NCI-H82 treated with DMSO at 0.1 percent for 48 hours (cell line): ENCODE data around the gene WDR18.

Source experiments
- DNase-seq: peaks from one replicate; lab custom pipeline; 2025; ENCODE audit not compliant: unreplicated experiment; lab: John Stamatoyannopoulos, UW

The WDR18 gene

GRCh38 chr19:991174-991931 lies 7.2 kb downstream of the WDR18 start:
- no peak for DNase-seq

- DNase-seq = no peak
These were observed 8.0 kb downstream of the WDR18 start for GRCh38 chr19:991932-992669.

GRCh38 chr19:992670-993055 lies 8.5 kb downstream of the WDR18 start:
- no peak for DNase-seq

GRCh38 chr19:993361-993830 lies 9.3 kb downstream of the WDR18 start:
- DNase-seq = no peak

- DNase-seq = no peak
These were observed 9.8 kb downstream of the WDR18 start for GRCh38 chr19:993831-994393.

- DNase-seq = no peak
These were observed 10.4 kb downstream of the WDR18 start for GRCh38 chr19:994516-994915.

- no peak for DNase-seq
These were observed 11.1 kb downstream of the WDR18 start for GRCh38 chr19:995051-995827.

GRCh38 chr19:996051-996838 lies 12.1 kb downstream of the WDR18 start:
- peak; percentile 3 for DNase-seq

- no peak for DNase-seq
These were observed 13.9 kb downstream of the WDR18 start for GRCh38 chr19:998064-998463.

GRCh38 chr19:999379-999719 lies 15.2 kb downstream of the WDR18 start:
- DNase-seq = no peak

GRCh38 chr19:1000095-1000494 lies 15.9 kb downstream of the WDR18 start, which contains the start of gene GRIN3B:
Gene GRIN3B, plus strand, starts transcription at chr19:1000419. Its CDS starts 19 bp downstream, at chr19:1000438.
- DNase-seq = no peak

- DNase-seq = no peak
These were observed 16.7 kb downstream of the WDR18 start for GRCh38 chr19:1000591-1001537.

GRCh38 chr19:1001538-1002166 lies 17.5 kb downstream of the WDR18 start:
- no peak for DNase-seq

- DNase-seq = no peak
These were observed 18.5 kb downstream of the WDR18 start for GRCh38 chr19:1002600-1002999.

GRCh38 chr19:1003283-1003682 lies 19.1 kb downstream of the WDR18 start:
- DNase-seq = no peak

- DNase-seq = no peak
These were observed 20.2 kb downstream of the WDR18 start for GRCh38 chr19:1004204-1004802.

GRCh38 chr19:1004803-1005664 lies 20.9 kb downstream of the WDR18 start:
- no peak for DNase-seq
